Uterus (tissue), 4 donors: ENCODE measurements around the gene LHPP. TPM values are rescaled to one million over a fixed set of nuclear protein-coding genes. Genes with fewer than 3 reads are reported as not detected.

Source experiments
- DNase-seq, 2 donors: peaks; one replicate each; pipeline ENCODE4 v3.0.0-alpha.2; 2019 to 2020
- H3K27ac ChIP-seq, 2 donors: fragments of 200-600 bp; sonication (generic); 1 replicate in 1 of 2; 2 replicates in 1 of 2; pipeline ENCODE4 v1.5.1; 2016 to 2018
- H3K27me3 ChIP-seq, 2 donors: fragments of 200-600 bp; sonication (generic); one replicate each; pipeline ENCODE4 v1.5.1; 2018 to 2019; ENCODE audit warnings: control low read depth in 1 of 2
- H3K36me3 ChIP-seq, 2 donors: fragments of 200-600 bp; sonication (generic); one replicate each; pipeline ENCODE4 v1.5.1; 2019; ENCODE audit warnings: control low read depth in 1 of 2
- H3K4me1 ChIP-seq, 2 donors: fragments of 200-600 bp; sonication (generic); one replicate each; pipeline ENCODE4 v1.5.1; 2018 to 2019; ENCODE audit warnings: control low read depth in 1 of 2
- H3K4me3 ChIP-seq, 2 donors: fragments of 200-600 bp; sonication (generic); 1 replicate in 1 of 2; 2 replicates in 1 of 2; pipeline ENCODE4 v1.5.1; 2018 to 2019; ENCODE audit warnings: mild to moderate bottlenecking in 1 of 2
- H3K9me3 ChIP-seq, 2 donors: fragments of 200-600 bp; sonication (generic); one replicate each; pipeline ENCODE4 v1.5.1; 2019; ENCODE audit warnings: control low read depth in 1 of 2
- CTCF ChIP-seq, 4 experiments: fragments of 200-600 bp in 2 of 4; fragments of 450-650 bp in 2 of 4; sonication (generic) in 2 of 4; IDR thresholded peaks; one replicate each; pipeline ENCODE4 v1.5.1; 2016 to 2019; ENCODE audit warnings: antibody characterized with exemption in 4 of 4, mild to moderate bottlenecking in 2 of 4, moderate library complexity in 1 of 4
- POLR2A ChIP-seq, 2 donors: fragments of 450-650 bp; IDR thresholded peaks; one replicate each; pipeline ENCODE4 v1.6.1; 2016; ENCODE audit warnings: antibody characterized with exemption in 2 of 2, mild to moderate bottlenecking in 1 of 2, moderate library complexity in 1 of 2
- intact Hi-C: fragments of 100-400 bp; cut with DNase I; formaldehyde crosslinking; loops from one replicate; pipeline ENCODE4 v1.15.1; 2023; ENCODE audit warnings: low total_unique reads
- total RNA-seq, 4 donors: library from RNA; depleted of rRNA in 3 of 4; stranded (reverse); fragments of >200 nt in 3 of 4; gene quantifications; one replicate each; pipeline versions ENCODE4 v1.1.0 to v1.2.4, GENCODE V29; 2014 to 2023
- donor health status: DM: yes; HTN: yes; CAD: no.

LHPP gene
- total RNA-seq, 4 donors from 2014 or later: 0.51 to 23.2 (median 15.3) TPM; not detected in 1

- intact Hi-C loops: no loop called here
- no peak for DNase-seq
Measured at GRCh38 chr10:124462348-124462695, 699 bp downstream of the LHPP start.

GRCh38 chr10:124464028-124464965 lies 2.7 kb downstream of the LHPP start:
- no peak for DNase-seq
- H3K27me3 ChIP-seq: no peaks in the 10 kb centered on the region
- H3K4me1 ChIP-seq: no peaks in the 10 kb centered on the region
- intact Hi-C loops: no loop called here
- no peak overlapping the region for H3K4me3 ChIP-seq
- H3K27ac ChIP-seq: no peak overlapping the region
- H3K36me3 ChIP-seq: no peaks in the 10 kb centered on the region
- TF ChIP-seq POLR2A (IDR thresholded peaks at IDR 0.05) (no peak), CTCF (IDR thresholded peaks at IDR 0.05) (no peak)
- H3K9me3 ChIP-seq: no peaks in the 10 kb centered on the region

More at GRCh38 chr10:124462348-124462695, 699 bp downstream of the LHPP start:
- Histone ChIP-seq H3K27ac (peak overlapping the region; percentile 85 to 89), H3K4me3 (peak overlapping the region; percentile 38 to 86), H3K4me1 (no peaks in the 10 kb centered on the region), H3K9me3 (no peaks in the 10 kb centered on the region), H3K36me3 (no peaks in the 10 kb centered on the region), H3K27me3 (no peaks in the 10 kb centered on the region)
- TF ChIP-seq POLR2A (IDR thresholded peaks at IDR 0.05) (no peak), CTCF (IDR thresholded peaks at IDR 0.05) (no peak)

GRCh38 chr10:124465003-124465776 lies 3.6 kb downstream of the LHPP start:
- Histone ChIP-seq H3K27ac (no peak overlapping the region), H3K4me3 (no peak overlapping the region), H3K9me3 (no peaks in the 10 kb centered on the region), H3K4me1 (no peaks in the 10 kb centered on the region), H3K36me3 (no peaks in the 10 kb centered on the region), H3K27me3 (no peaks in the 10 kb centered on the region)
- TF ChIP-seq CTCF (IDR thresholded peaks at IDR 0.05) (no peak), POLR2A (IDR thresholded peaks at IDR 0.05) (no peak)
- no peak for DNase-seq
- intact Hi-C loops: no loop called here

GRCh38 chr10:124465777-124466488 lies 4.3 kb downstream of the LHPP start:
- Histone ChIP-seq H3K4me1 (no peaks in the 10 kb centered on the region), H3K4me3 (no peak overlapping the region), H3K36me3 (no peaks in the 10 kb centered on the region), H3K27ac (no peak overlapping the region), H3K9me3 (no peaks in the 10 kb centered on the region), H3K27me3 (no peaks in the 10 kb centered on the region)
- DNase-seq: no peak
- intact Hi-C loops: no loop called here
- no peak for TF ChIP-seq POLR2A (IDR thresholded peaks at IDR 0.05)
- no peak for TF ChIP-seq CTCF (IDR thresholded peaks at IDR 0.05)
